OCI-LY7 (cell line): ENCODE data around the gene TNS1. TPM values are rescaled to one million over a fixed set of nuclear protein-coding genes. Genes with fewer than 3 reads are reported as not detected.

Experiments used
- BruUV-seq: library from RNA; stranded (reverse); fragments of 400-500 nt; replicated peaks from 2 replicates; lab custom pipeline; 2021; lab: Mats Ljungman, UMichigan
- CTCF ChIA-PET: fragments of 300-600 bp; sonication (Branson Sonifier 250); formaldehyde crosslinking; loops from one replicate; lab custom pipeline; 2022; ENCODE audit warnings: antibody characterized with exemption; ENCODE audit not compliant: unreplicated experiment; lab: Charles Lee
- POLR2A ChIA-PET: fragments of 300-600 bp; sonication (Branson Sonifier 250); formaldehyde crosslinking; loops from one replicate; lab custom pipeline; 2022; ENCODE audit warnings: antibody characterized with exemption; lab: Charles Lee
- DNase-seq: peaks from one replicate; pipeline ENCODE4 v3.0.0-alpha.2; 2015; ENCODE audit warnings: low spot score
- H2AFZ ChIP-seq: fragments of 200-600 bp; sonication (generic), shearing (Covaris generic); 2 replicates; pipeline ENCODE4 v1.6.1; 2014; ENCODE audit warnings: mild to moderate bottlenecking, antibody characterized with exemption, low read length, moderate library complexity
- H3K27ac ChIP-seq: fragments of 200-600 bp; sonication (generic); 2 replicates; pipeline ENCODE4 v1.5.1; 2014; ENCODE audit warnings: mixed run types, low read depth, mild to moderate bottlenecking, moderate library complexity, low read length, inconsistent platforms; ENCODE audit not compliant: poor library complexity, severe bottlenecking
- H3K36me3 ChIP-seq: fragments of 200-600 bp; sonication (generic); 2 replicates; pipeline ENCODE4 v1.6.1; 2014; ENCODE audit warnings: mild to moderate bottlenecking, antibody characterized with exemption, low read length, moderate library complexity, mixed read lengths; ENCODE audit not compliant: insufficient read depth
- H3K4me1 ChIP-seq: fragments of 200-600 bp; sonication (generic); 2 replicates; pipeline ENCODE4 v1.5.1; 2014; ENCODE audit warnings: mild to moderate bottlenecking, low read length; ENCODE audit not compliant: insufficient read depth, poor library complexity, severe bottlenecking
- H3K4me2 ChIP-seq: fragments of 200-600 bp; sonication (generic); 2 replicates; pipeline ENCODE4 v1.6.1; 2014; ENCODE audit warnings: mild to moderate bottlenecking, low read length
- H3K4me3 ChIP-seq: fragments of 200-600 bp; sonication (generic); 2 replicates; pipeline ENCODE4 v1.5.1; 2014; ENCODE audit warnings: mild to moderate bottlenecking, low read depth, low read length; ENCODE audit not compliant: poor library complexity, severe bottlenecking
- H3K79me2 ChIP-seq: fragments of 200-600 bp; sonication (generic); 2 replicates; pipeline ENCODE4 v1.6.1; 2016; ENCODE audit warnings: low read depth, mild to moderate bottlenecking, low read length, moderate library complexity, mixed read lengths; ENCODE audit not compliant: insufficient read depth
- H3K9me2 ChIP-seq: fragments of 200-600 bp; sonication (generic); 2 replicates; pipeline ENCODE4 v1.6.1; 2016; ENCODE audit warnings: mild to moderate bottlenecking, low read length, mixed read lengths; ENCODE audit not compliant: insufficient read depth
- H3K9me3 ChIP-seq: fragments of 200-600 bp; sonication (generic); 2 replicates; pipeline ENCODE4 v1.6.1; 2014; ENCODE audit warnings: mild to moderate bottlenecking, mixed run types, low read length, mixed read lengths
- H4K20me1 ChIP-seq: fragments of 200-600 bp; sonication (generic); 2 replicates; pipeline ENCODE4 v1.6.1; 2014; ENCODE audit warnings: mild to moderate bottlenecking, antibody characterized with exemption, low read length, moderate library complexity, mixed read lengths; ENCODE audit not compliant: insufficient read depth
- EZH2phosphoT487 ChIP-seq: fragments of 200-600 bp; sonication (generic); IDR thresholded peaks from 2 replicates; pipeline ENCODE4 v1.6.1; 2018; ENCODE audit warnings: low read depth, borderline replicate concordance, mild to moderate bottlenecking, mixed run types, antibody characterized with exemption, low read length, moderate library complexity, mixed read lengths
- intact Hi-C: fragments of 100-400 bp; cut with micrococcal nuclease; formaldehyde crosslinking; loops from one replicate; pipeline ENCODE4 v1.10.0; 2022; ENCODE audit not compliant: unreplicated experiment
- total RNA-seq, 2 experiments: library from RNA; depleted of rRNA in 1 of 2; stranded (reverse); fragments of >200 nt in 1 of 2; shearing (Covaris generic) in 1 of 2; gene quantifications; 2 replicates each; pipeline ENCODE4 v1.2.3, GENCODE V29; 2014 to 2022
- TF ChIP-seq, protein P1 (sequence below): fragments of 200-600 bp; sonication (generic); conservative IDR thresholded peaks from 2 replicates; pipeline ENCODE4 v1.5.1; 2014; ENCODE audit warnings: mild to moderate bottlenecking, antibody characterized with exemption, low read length, moderate library complexity, mixed read lengths

TNS1 gene
- total RNA-seq, 2 experiments from 2014 or later = not detected

- POLR2A ChIA-PET = no interaction called here
- Histone ChIP-seq H2AFZ (no peak overlapping the region), H4K20me1 (no peaks in the 10 kb centered on the region), H3K4me1 (no peaks in the 10 kb centered on the region), H3K9me2 (no peaks in the 10 kb centered on the region), H3K79me2 (no peaks in the 10 kb centered on the region), H3K4me3 (no peak overlapping the region), H3K9me3 (no peaks in the 10 kb centered on the region), H3K27ac (no peak overlapping the region), H3K36me3 (no peaks in the 10 kb centered on the region), H3K4me2 (no peak overlapping the region)
- CTCF ChIA-PET = no interaction called here
- BruUV-seq = no TSS peak
- intact Hi-C loops = no loop called here
- DNase-seq = no peak
- TF ChIP-seq, protein P1, sequence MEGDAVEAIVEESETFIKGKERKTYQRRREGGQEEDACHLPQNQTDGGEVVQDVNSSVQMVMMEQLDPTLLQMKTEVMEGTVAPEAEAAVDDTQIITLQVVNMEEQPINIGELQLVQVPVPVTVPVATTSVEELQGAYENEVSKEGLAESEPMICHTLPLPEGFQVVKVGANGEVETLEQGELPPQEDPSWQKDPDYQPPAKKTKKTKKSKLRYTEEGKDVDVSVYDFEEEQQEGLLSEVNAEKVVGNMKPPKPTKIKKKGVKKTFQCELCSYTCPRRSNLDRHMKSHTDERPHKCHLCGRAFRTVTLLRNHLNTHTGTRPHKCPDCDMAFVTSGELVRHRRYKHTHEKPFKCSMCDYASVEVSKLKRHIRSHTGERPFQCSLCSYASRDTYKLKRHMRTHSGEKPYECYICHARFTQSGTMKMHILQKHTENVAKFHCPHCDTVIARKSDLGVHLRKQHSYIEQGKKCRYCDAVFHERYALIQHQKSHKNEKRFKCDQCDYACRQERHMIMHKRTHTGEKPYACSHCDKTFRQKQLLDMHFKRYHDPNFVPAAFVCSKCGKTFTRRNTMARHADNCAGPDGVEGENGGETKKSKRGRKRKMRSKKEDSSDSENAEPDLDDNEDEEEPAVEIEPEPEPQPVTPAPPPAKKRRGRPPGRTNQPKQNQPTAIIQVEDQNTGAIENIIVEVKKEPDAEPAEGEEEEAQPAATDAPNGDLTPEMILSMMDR = no peak
- no peak for TF ChIP-seq EZH2phosphoT487
Observed at GRCh38 chr2:218031261-218031660, 28.5 kb upstream of the TNS1 start.

GRCh38 chr2:218030409-218031195 is 27.8 kb upstream of the TNS1 start:
- intact Hi-C loops = no loop called here
- CTCF ChIA-PET = no interaction called here
- POLR2A ChIA-PET = interaction anchor here (0.6 kb wide), 1 partner anchor 14 kb away, joined by 5 read pairs; no protein-coding TSS in a partner anchor
- H2AFZ ChIP-seq = no peak overlapping the region
- no peaks in the 10 kb centered on the region for H3K4me1 ChIP-seq
- TF ChIP-seq EZH2phosphoT487 = no peak
- TF ChIP-seq, protein P1 = no peak
- no peak for DNase-seq
- no peak overlapping the region for H3K27ac ChIP-seq
- H3K4me2 ChIP-seq = no peak overlapping the region
- H3K79me2 ChIP-seq = no peaks in the 10 kb centered on the region
- BruUV-seq = no TSS peak
- no peaks in the 10 kb centered on the region for H3K9me2 ChIP-seq
- no peak overlapping the region for H3K4me3 ChIP-seq
- no peaks in the 10 kb centered on the region for H3K9me3 ChIP-seq
- no peaks in the 10 kb centered on the region for H3K36me3 ChIP-seq
- H4K20me1 ChIP-seq = no peaks in the 10 kb centered on the region
